HepG2 (cell line): ENCODE measurements around the gene LANCL2.

Experiments used
- CEBPG ChIP-seq: IDR thresholded peaks from 2 replicates; pipeline ENCODE4 v1.6.1; 2016
- CTCF ChIP-seq: sonication (generic); formaldehyde crosslinking; IDR thresholded peaks from 2 replicates; pipeline ENCODE4 v1.5.0; 2020; ENCODE audit warnings: mild to moderate bottlenecking, missing genetic modification reagents, moderate library complexity
- ELF4 ChIP-seq: sonication (generic); formaldehyde crosslinking; IDR thresholded peaks from 2 replicates; pipeline ENCODE4 v1.5.0; 2020; ENCODE audit warnings: missing genetic modification reagents, mild to moderate bottlenecking, moderate library complexity, borderline replicate concordance
- KLF16 ChIP-seq, 2 experiments: sonication (generic) in 1 of 2; formaldehyde crosslinking in 1 of 2; IDR thresholded peaks; 2 replicates each; pipeline versions ENCODE4 v1.6.1 to v1.8.0; 2016 to 2023; ENCODE audit warnings: missing genetic modification reagents in 2 of 2, missing compliant biosample characterization in 1 of 2
- NR1H2 ChIP-seq: sonication (generic); formaldehyde crosslinking; IDR thresholded peaks from 2 replicates; pipeline ENCODE4 v1.8.1; 2022; ENCODE audit warnings: low read depth, missing genetic modification reagents, borderline replicate concordance
- PLRG1 ChIP-seq: fragments of 450-650 bp; conservative IDR thresholded peaks from 2 replicates; pipeline ENCODE4 v1.6.1; 2016
- ZFYVE20 ChIP-seq: sonication (generic); formaldehyde crosslinking; IDR thresholded peaks from 2 replicates; pipeline ENCODE4 v1.8.0; 2023; ENCODE audit warnings: low read depth, mild to moderate bottlenecking, moderate library complexity, missing genetic modification reagents, borderline replicate concordance
- ZNF670 ChIP-seq: sonication (generic); formaldehyde crosslinking; IDR thresholded peaks from 2 replicates; pipeline ENCODE4 v1.8.0; 2022; ENCODE audit warnings: mild to moderate bottlenecking, missing genetic modification reagents, borderline replicate concordance
- TF ChIP-seq, protein P1 (sequence below): sonication (generic); formaldehyde crosslinking; IDR thresholded peaks from 2 replicates; pipeline ENCODE4 v1.4.0; 2020; ENCODE audit warnings: missing genetic modification reagents

DNA sequence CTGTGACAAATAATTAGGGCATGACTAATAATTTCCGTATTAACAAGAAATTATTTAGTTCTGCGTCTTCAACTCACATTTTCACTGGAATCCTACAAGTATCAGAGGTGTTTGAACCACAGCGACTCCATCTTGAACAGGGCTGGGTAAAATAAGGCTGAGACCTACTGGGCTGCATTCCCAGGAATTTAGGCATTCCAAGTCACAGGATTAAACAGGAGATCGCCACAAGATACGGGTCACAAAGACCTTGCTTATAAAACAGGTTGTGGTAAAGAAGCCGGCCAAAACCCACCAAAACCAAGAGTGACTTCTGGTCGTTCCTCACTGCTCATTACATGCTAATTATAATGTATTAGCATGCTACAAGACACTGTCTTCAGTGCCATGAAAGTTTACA, 14.9 kb upstream of the LANCL2 start:
- TF ChIP-seq ZNF670 (CRISPR knock-in tag) (no peak), NR1H2 (no peak), CTCF (CRISPR knock-in tag) (no peak), PLRG1 (no peak), ELF4 (no peak), CEBPG (CRISPR knock-in tag) (no peak), KLF16 (CRISPR knock-in tag; IDR thresholded peaks at IDR 0.05) (no peak), ZFYVE20 (CRISPR knock-in tag) (no peak)
- TF ChIP-seq, protein P1, sequence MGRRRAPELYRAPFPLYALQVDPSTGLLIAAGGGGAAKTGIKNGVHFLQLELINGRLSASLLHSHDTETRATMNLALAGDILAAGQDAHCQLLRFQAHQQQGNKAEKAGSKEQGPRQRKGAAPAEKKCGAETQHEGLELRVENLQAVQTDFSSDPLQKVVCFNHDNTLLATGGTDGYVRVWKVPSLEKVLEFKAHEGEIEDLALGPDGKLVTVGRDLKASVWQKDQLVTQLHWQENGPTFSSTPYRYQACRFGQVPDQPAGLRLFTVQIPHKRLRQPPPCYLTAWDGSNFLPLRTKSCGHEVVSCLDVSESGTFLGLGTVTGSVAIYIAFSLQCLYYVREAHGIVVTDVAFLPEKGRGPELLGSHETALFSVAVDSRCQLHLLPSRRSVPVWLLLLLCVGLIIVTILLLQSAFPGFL: no peak
